Measurements from ENCODE around the gene TEKTIP1. TPM values are rescaled to one million over a fixed set of nuclear protein-coding genes. Genes with fewer than 3 reads are reported as not detected.
"Not testable (repeated sequence)": the region's sequence is repeated elsewhere in the genome, so short reads cannot be mapped to it uniquely, and the experiment has no call there.

Gene TEKTIP1
- polyA plus RNA-seq, 3 donors: 3.3 to 10.7 (median 6.5) TPM

DNA sequence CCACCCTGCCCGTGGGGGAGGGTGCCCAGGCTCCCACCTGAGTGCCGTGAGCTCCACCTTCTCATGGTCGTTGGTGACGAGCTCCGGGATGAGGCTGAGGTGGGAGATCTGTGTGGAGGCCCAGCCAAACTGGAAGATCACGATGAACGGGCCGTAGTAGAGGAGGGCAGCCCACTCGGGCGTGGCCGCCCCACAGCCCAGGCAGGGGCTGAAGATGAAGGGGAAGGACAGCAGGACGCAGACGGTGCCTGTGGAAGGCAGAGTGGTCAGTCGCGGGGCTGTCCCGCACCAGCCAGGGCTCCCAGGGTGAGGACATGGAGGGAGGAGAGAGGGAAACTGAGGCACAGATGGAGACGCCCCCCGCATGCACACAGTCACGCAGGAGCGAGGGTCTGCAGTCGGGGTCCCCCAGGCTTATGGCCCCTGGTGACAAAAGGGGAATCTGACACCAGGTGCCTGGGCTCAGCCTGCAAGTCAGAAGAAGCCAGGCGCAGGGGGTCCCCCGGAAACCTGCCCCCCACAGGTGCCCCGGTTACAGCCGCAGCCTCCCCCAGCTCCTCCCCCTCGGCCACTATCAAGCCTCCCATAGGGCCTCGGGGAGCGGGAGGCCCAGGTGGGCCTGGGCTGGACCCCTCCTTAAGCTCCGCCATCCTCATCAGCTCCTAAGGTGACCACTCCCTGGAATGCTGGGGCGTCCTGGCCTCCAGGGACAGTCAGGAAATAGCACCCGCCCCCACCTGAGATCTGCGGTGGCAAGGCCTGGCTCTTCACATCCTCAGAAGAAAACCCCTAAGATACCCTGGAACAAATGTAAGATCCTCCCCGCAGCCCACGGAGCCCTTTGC, 12.2 kb downstream of the TEKTIP1 start:
- no peak for DNase-seq (ENCODE audit: extremely low read depth in 1 of 11, low read depth in 9 of 11, low spot score in 4 of 11)

DNA sequence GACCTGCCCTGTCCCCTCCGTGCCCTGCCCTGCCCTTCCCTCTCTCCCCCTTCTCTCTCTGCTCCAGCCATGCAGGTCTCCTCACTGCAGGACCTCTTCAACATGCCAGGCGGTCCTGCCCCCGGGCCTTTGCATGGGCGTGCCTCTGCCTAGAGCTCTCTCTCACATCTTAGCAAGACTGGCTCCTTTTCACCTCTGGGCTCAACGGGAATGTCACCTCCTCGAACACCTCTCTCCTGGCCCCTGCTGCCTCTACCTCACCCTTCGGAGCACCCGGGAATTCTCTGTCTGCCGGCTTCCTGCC, 12.8 kb downstream of the TEKTIP1 start:
- no peak for DNase-seq (ENCODE audit: extremely low read depth in 1 of 11, low read depth in 9 of 11, low spot score in 4 of 11)

DNA sequence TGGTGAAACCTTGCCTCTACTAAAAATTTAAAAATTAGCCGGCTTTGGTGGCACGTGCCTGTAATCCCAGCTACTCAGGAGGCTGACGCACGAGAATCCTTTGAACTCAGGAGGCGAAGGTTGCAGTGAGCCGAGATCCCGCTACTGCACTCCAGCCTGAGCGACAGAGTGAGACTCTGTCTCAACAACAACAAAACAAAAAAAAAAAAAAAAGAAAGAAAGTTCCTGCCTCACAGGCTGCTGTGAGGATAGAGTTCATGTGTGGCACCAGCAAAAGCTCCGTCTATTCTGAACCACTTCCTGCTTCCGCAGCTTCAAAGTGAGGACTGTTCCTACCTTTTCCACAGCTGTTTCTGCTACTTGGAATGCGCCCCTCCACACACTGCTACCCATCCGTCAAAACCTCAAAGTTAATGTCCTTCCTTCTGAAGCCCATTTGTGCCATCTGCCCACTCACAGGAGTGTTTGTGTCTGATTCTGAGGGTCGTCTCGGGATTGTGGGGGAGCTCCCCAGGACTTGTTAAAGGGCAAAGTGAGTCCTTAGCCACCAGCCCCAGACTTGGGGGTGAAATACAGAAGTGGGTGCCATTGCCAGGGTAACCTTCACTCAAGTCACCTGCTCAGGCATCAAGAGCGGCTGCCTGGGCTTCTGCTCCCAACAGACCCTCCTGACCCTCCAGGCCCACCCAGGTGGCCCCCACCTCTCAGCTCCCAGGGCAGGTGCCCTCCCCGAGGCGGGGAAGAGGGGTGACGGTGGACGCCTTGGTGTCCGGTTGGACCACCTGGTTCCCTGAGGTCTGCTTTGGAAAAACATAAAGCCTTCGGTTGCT, 15.5 kb downstream of the TEKTIP1 start:
- no peak for DNase-seq (ENCODE audit: extremely low read depth in 1 of 11, low read depth in 9 of 11, low spot score in 4 of 11)

DNA sequence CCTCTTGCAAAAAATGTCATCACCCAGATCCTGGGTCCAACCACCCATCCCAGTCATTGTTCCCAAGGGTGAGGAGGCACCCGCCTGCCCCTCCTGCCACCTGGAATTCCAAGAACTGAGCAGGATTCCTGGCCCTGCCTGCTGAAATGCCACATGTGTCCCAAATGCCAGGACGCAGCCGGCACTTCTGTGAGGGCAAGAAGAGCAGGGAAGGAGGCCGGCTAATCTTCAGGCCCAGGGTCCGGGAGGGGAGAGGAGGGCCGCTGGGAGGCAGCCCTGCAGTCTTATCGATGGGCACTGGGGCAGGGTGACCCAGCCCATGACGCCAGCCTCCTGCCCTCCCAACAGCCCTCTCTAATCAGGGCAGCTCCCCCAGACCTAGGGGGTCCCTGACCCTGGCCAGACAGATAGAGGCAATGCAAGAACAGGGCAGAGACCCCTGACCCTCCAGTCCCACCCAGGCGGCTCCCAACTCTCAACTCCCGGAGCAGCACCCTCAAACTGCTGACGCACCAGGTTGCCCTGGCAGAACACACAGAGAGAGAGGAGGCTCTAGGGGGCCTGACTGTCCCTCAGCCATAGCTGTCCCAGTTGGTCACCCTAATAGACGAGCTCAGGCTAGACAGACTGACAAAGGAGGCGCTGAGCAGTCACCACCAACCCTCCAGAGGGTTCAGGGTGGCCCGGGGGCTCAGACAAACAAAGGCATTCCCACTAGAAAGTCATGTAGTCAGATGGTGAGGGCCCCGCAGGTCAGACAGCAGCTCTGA, 16.9 kb downstream of the TEKTIP1 start:
- no peak for DNase-seq (ENCODE audit: extremely low read depth in 1 of 11, low read depth in 9 of 11, low spot score in 4 of 11)

- DNase-seq (ENCODE audit: extremely low read depth in 1 of 11, low read depth in 9 of 11, low spot score in 4 of 11): no peak
These were observed 17.5 kb downstream of the TEKTIP1 start for GRCh38 chr19:3556423-3556977.

DNA sequence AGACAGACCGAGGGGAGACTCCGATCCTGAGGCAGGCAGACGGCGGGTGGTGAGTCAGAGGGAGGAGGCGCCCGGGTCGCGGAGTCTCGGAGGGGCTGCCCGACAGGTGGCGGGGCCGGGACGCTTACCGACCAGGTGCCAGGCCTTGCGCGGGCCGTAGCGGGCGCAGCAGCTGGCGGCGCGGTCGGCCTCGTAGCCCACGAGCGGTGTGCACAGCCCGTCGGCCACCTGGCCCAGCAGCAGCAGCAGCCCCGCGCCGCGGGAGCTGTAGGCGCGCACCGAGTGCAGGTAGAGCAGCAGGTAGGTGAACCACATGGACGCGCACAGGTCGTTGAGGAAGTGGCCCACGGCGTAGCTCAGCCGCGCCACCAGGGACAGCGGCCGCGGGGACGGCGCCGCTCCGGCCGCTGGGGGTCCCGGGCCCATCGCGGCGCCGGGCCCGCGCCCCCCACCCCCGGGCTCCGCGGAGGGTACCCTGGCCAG, 18.0 kb downstream of the TEKTIP1 start:
- no peak for DNase-seq (ENCODE audit: extremely low read depth in 1 of 11, low read depth in 9 of 11, low spot score in 4 of 11)

- DNase-seq (ENCODE audit: extremely low read depth in 1 of 11, low read depth in 9 of 11, low spot score in 4 of 11): peak; percentile 76 to 93 (median 90)
These were observed 18.7 kb downstream of the TEKTIP1 start, which contains the start of gene MFSD12 for GRCh38 chr19:3557461-3558248. MFSD12 (minus strand) TSS chr19:3557586; CDS start chr19:3557403, 183 bp downstream.

GRCh38 chr19:3563709-3564524, 24.9 kb downstream of the TEKTIP1 start:
- no peak for DNase-seq (ENCODE audit: extremely low read depth in 1 of 11, low read depth in 9 of 11, low spot score in 4 of 11)

DNA sequence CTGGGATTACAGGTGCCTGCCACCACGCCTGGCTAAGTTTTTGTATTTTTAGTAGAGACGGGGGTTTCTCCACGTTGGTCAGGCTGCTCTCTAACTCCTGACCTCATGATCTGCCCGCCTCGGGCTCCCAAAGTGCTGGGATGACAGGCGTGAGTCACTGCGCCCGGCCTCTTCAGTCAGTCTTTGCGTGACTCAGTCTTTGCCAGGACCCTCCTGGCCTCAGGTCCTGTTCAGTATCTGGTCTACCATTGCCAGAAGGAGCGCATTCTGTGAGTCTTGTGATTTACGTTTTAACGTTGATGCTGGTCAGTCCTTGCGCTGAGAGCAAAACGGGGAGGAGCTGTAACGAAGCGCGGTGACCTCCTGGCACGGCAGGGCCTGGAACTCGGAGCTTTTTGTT, 26.2 kb downstream of the TEKTIP1 start:
- DNase-seq (ENCODE audit: extremely low read depth in 1 of 11, low read depth in 9 of 11, low spot score in 4 of 11): no peak

GRCh38 chr19:3570042-3570441, 31.1 kb downstream of the TEKTIP1 start:
- DNase-seq (ENCODE audit: extremely low read depth in 1 of 11, low read depth in 9 of 11, low spot score in 4 of 11): not testable (repeated sequence)

- no peak for DNase-seq (ENCODE audit: extremely low read depth in 1 of 11, low read depth in 9 of 11, low spot score in 4 of 11)
These were observed 31.6 kb downstream of the TEKTIP1 start for GRCh38 chr19:3570606-3571011.

GRCh38 chr19:3572132-3572854, 33.3 kb downstream of the TEKTIP1 start:
- peak; percentile 94 to 100 (median 99) for DNase-seq (ENCODE audit: extremely low read depth in 1 of 11, low read depth in 9 of 11, low spot score in 4 of 11)

DNA sequence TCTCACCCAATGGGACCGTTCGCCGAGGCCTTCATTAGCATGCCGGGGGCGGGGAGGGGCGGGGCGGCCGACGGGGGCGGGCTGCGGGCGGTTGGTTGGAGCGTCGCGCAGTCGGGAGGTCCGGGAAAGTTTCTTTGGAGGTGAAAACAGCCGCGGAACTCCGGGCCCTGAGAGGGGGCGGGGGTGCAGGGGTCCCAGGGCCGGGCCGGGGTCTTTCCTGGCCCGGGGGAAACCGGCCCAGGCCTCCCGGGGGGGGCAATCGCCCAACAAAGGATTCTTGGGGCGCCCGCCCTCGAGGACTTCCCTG, 33.8 kb downstream of the TEKTIP1 start, which contains the start of gene HMG20B:
TSS of gene HMG20B (plus strand) at position 90 of the 307 bp plus-strand sequence. CDS start 366 bp downstream, outside the sequence.
- no peak for DNase-seq (ENCODE audit: extremely low read depth in 1 of 11, low read depth in 9 of 11, low spot score in 4 of 11)

DNA sequence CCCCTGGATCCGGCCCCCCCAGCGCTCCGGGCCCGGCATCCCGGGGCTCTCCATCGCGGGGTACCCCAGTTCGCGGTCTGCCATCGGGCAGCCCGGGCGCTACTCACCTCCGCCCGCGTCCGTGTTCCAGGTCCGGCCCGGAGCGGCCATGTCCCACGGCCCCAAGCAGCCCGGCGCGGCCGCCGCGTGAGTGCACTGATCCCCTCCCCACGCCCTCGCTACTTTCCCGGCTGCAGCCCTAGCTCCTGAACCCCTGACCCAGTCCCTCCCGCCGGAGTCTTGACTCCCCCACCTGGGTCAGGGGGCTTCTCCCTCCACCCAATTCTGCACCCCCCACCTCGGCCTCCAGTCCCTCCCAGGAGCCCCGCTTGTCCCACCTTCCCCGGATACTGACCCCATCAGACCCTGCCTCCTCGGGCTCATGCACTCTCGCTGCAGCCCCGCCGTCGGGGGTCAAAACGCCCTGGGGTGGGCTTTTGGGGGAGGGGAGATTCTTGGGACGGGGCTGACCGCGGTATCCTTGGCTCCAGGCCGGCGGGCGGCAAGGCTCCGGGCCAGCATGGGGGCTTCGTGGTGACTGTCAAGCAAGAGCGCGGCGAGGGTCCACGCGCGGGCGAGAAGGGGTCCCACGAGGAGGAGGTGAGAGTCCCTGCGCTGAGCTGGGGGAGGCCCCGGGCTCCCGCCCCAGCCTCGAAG, 34.3 kb downstream of the TEKTIP1 start:
- no peak for DNase-seq (ENCODE audit: extremely low read depth in 1 of 11, low read depth in 9 of 11, low spot score in 4 of 11)

DNA sequence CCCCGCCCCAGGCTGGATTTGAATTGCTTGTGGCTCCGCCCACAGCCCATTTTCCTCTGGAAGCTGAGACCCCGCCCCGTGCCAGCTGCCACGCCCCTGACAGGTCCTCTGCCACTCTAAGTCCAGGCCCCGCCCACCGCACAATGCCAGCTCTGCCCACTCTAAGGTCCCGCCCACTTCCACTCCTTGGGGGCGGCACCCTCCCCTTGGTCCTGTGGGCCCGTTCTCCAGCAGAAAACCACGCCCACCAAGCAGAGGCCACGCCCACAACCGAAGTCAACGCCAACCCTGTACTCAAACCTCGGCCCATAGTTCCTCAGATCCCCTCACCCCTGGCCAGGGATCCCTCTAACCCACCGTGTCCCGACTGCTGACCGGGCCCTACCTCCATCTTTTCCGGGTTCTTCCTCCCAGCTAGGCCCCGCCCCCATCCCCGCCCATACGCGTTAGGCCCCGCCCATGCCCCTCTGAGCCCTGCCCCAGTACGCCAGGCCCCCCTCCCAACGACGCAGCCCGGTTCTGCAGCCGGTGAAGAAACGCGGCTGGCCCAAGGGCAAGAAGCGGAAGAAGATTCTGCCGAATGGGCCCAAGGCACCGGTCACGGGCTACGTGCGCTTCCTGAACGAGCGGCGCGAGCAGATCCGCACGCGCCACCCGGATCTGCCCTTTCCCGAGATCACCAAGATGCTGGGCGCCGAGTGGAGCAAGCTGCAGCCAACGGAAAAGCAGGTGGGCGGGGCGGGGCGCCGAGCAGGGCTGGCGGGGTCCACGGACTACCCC, 35.1 kb downstream of the TEKTIP1 start:
- peak in 5 of 11 donors; percentile 41 to 73 (median 48) for DNase-seq (ENCODE audit: extremely low read depth in 1 of 11, low read depth in 9 of 11, low spot score in 4 of 11)

Data from renal cortex interstitium (tissue), 11 donors.